ENCODE data around the gene AP1M1. TPM values are rescaled to one million over a fixed set of nuclear protein-coding genes. Genes with fewer than 3 reads are reported as not detected.

AP1M1 gene
- total RNA-seq, 4 donors from 2014 or later = 92.8 to 144 (median 109) TPM

GRCh38 chr19:16190736-16191135 lies 7.0 kb upstream of the AP1M1 start:
- no peak overlapping the region for H3K27ac ChIP-seq
- DNase-seq (ENCODE audit: low spot score in 2 of 2) = no peak
- H3K9me3 ChIP-seq = no peaks in the 10 kb centered on the region
- H3K4me3 ChIP-seq = no peak overlapping the region
- TF ChIP-seq POLR2A (IDR thresholded peaks at IDR 0.05) (no peak), CTCF (IDR thresholded peaks at IDR 0.05) (no peak), EP300 (IDR thresholded peaks at IDR 0.05) (no peak)
- H3K4me1 ChIP-seq = peaks cover 0 to 30% (median 7%) of the 10 kb centered on the region in 4 donors
- no peaks in the 10 kb centered on the region for H3K27me3 ChIP-seq
- H3K36me3 ChIP-seq = peaks cover 0 to 80% (median 27%) of the 10 kb centered on the region in 3 donors
- WGBS, 2 donors = 91 to 92% methylated on average over 10 of the region's 10 CpGs

DNA sequence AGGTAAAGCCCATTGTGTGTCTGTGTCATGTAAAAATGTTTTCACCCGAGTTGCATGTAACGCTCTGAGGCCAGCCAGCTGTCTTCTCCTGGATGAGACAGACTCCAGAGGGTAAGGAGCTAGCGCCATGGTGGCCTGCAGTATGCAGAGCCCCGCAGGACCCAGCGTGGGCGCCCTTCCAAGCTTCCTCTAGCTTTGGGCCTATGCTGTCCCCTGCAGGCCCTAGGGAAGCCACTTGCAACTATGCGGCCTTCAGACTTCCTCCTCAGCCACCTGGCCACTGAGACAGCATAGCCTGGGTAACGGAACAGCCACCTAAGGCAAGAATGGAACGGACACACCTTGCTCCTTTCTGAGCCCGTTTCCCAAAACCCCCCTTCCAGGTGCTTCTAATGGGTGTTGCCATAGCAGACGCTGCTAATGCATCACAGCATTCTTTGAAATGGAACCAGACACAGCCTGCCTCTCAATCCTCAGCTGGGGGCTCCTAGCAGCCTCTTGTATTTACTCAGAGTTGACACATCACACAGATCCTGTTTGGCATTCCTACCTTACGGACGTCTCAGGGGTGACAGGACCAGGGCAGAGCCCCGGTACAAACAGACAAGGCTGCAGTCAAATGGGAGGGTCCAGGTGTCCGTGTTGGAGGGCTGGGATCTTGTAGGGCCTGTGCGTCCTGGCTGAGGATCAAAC lies 6.3 kb upstream of the AP1M1 start:
- WGBS, 2 donors = 83 to 86% methylated on average over 16 of the region's 16 CpGs
- DNase-seq (ENCODE audit: low spot score in 2 of 2) = no peak
- H3K36me3 ChIP-seq = peaks cover 0 to 80% (median 27%) of the 10 kb centered on the region in 3 donors

GRCh38 chr19:16193466-16193865 lies 4.2 kb upstream of the AP1M1 start:
- H3K27me3 ChIP-seq = no peaks in the 10 kb centered on the region
- peaks cover 0 to 60% (median 27%) of the 10 kb centered on the region in 3 donors for H3K36me3 ChIP-seq
- no peaks in the 10 kb centered on the region for H3K9me3 ChIP-seq
- peaks cover 0 to 18% (median 9%) of the 10 kb centered on the region in 4 donors for H3K4me1 ChIP-seq
- H3K4me3 ChIP-seq = no peak overlapping the region
- no peak for TF ChIP-seq CTCF (IDR thresholded peaks at IDR 0.05)
- no peak for TF ChIP-seq POLR2A (IDR thresholded peaks at IDR 0.05)
- no peak for TF ChIP-seq EP300 (IDR thresholded peaks at IDR 0.05)
- no peak overlapping the region for H3K27ac ChIP-seq
- DNase-seq (ENCODE audit: low spot score in 2 of 2) = no peak
- WGBS, 2 donors = 83 to 84% methylated on average over 10 of the region's 10 CpGs

More for the DNA sequence above, 6.3 kb upstream of the AP1M1 start:
- H3K27me3 ChIP-seq = no peaks in the 10 kb centered on the region
- no peak overlapping the region for H3K4me3 ChIP-seq
- TF ChIP-seq POLR2A (IDR thresholded peaks at IDR 0.05) (no peak), EP300 (IDR thresholded peaks at IDR 0.05) (no peak), CTCF (IDR thresholded peaks at IDR 0.05) (no peak)
- H3K9me3 ChIP-seq = no peaks in the 10 kb centered on the region
- no peak overlapping the region for H3K27ac ChIP-seq
- peaks cover 0 to 25% (median 4%) of the 10 kb centered on the region in 4 donors for H3K4me1 ChIP-seq

DNA sequence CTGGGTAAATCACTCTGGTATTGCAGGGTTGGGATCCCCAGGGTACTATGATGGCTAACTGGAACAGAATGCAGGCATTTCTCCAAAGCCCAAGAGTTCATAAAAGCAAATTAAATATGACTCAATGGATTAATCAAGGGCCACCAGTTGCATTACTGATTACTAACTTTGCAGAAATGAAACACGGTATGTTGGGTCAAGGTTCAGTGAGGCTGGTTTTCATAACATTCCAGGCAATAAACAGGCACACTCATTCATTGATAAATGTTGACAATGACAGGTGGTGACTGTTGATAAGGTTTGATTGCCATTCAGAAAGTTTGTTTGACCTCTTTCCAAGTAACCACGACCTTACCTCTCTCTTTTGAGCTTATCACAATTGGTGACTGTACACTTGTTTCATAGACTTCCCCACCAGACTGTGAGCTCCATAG lies 506 bp upstream of the AP1M1 start:
- TF ChIP-seq CTCF (IDR thresholded peaks at IDR 0.05) (no peak), POLR2A (IDR thresholded peaks at IDR 0.05) (no peak), EP300 (IDR thresholded peaks at IDR 0.05) (no peak)
- Histone ChIP-seq H3K36me3 (peaks cover 0 to 41% (median 2%) of the 10 kb centered on the region in 3 donors), H3K9me3 (no peaks in the 10 kb centered on the region)

GRCh38 chr19:16198370-16198651 lies 600 bp downstream of the AP1M1 start:
- DNase-seq (ENCODE audit: low spot score in 2 of 2) = no peak
- H3K27ac ChIP-seq = peak overlapping the region; percentile 22 to 93 (median 85)
- peaks cover 0 to 41% (median 0%) of the 10 kb centered on the region in 3 donors for H3K36me3 ChIP-seq
- TF ChIP-seq POLR2A (IDR thresholded peaks at IDR 0.05) = no peak
- no peak for TF ChIP-seq EP300 (IDR thresholded peaks at IDR 0.05)
- TF ChIP-seq CTCF (IDR thresholded peaks at IDR 0.05) = no peak
- no peaks in the 10 kb centered on the region for H3K27me3 ChIP-seq
- H3K4me3 ChIP-seq = peak overlapping the region; percentile 60 to 99 (median 72)
- H3K9me3 ChIP-seq = no peaks in the 10 kb centered on the region
- WGBS, 2 donors = 0 to 1% methylated on average over 10 to 11 of the region's 18 CpGs
- peaks cover 2 to 41% (median 25%) of the 10 kb centered on the region in 4 donors for H3K4me1 ChIP-seq

More for the DNA sequence above, 506 bp upstream of the AP1M1 start:
- Histone ChIP-seq H3K4me3 (peak overlapping the region; percentile 60 to 99 (median 72)), H3K4me1 (peaks cover 2 to 41% (median 25%) of the 10 kb centered on the region in 4 donors), H3K27ac (peak overlapping the region; percentile 22 to 93 (median 85)), H3K27me3 (no peaks in the 10 kb centered on the region)
- WGBS, 2 donors = 15 to 24% methylated on average over 2 of the region's 2 CpGs
- DNase-seq (ENCODE audit: low spot score in 2 of 2) = peak in 1 of 2 donors; percentile 30

All from tibial nerve (tissue), 4 donors.